ENCODE results near the gene IER5L.

DNA sequence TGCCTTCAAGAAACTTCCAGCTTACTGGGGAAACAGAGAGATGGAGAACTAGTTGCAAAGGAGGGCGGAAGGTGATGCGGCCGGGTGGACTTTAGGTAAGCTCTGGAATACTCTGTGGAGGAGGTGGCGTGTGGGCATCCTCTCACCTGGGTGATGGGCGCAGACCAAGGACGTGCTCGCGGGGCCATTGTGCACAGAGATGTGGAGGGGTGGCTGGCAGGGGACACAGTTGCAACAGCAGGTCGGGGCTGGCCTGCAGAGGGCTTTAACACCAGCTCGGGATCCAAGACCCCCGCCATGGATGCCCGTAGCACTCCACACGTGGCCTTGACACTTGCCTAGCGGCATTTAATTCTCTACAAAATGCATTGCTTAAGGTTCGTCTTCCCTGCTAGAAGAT, 26.6 kb downstream of the IER5L start:
- TF ChIP-seq, protein P1, sequence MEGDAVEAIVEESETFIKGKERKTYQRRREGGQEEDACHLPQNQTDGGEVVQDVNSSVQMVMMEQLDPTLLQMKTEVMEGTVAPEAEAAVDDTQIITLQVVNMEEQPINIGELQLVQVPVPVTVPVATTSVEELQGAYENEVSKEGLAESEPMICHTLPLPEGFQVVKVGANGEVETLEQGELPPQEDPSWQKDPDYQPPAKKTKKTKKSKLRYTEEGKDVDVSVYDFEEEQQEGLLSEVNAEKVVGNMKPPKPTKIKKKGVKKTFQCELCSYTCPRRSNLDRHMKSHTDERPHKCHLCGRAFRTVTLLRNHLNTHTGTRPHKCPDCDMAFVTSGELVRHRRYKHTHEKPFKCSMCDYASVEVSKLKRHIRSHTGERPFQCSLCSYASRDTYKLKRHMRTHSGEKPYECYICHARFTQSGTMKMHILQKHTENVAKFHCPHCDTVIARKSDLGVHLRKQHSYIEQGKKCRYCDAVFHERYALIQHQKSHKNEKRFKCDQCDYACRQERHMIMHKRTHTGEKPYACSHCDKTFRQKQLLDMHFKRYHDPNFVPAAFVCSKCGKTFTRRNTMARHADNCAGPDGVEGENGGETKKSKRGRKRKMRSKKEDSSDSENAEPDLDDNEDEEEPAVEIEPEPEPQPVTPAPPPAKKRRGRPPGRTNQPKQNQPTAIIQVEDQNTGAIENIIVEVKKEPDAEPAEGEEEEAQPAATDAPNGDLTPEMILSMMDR (IDR thresholded peaks at IDR 0.05) = no peak
- TF ChIP-seq POLR2A (IDR thresholded peaks at IDR 0.05) = no peak
